ENCODE results near the gene PARM1. TPM values are rescaled to one million over a fixed set of nuclear protein-coding genes. Genes with fewer than 3 reads are reported as not detected.

Gene PARM1
- total and polyA plus RNA-seq, 9 of the 15 experiments (the other 6 are each of a cell fraction or from before 2014, with no cell fraction given), result 0.07 TPM; not detected in 8

GRCh38 chr4:75053352-75053751 is 120.4 kb downstream of the PARM1 start:
- Histone ChIP-seq H3K27me3 (ENCODE audit: control insufficient read depth in 2 of 2, insufficient read depth in 2 of 2, low read length in 2 of 2) (peaks cover 0 to 16% of the 10 kb centered on the region in 2 experiments; a peak in 4 of 5 replicates), H3K4me2 (ENCODE audit: insufficient read depth, low read length) (no peak overlapping the region), H3K9me3 (replicated peaks; ENCODE audit: control insufficient read depth, insufficient read depth, low read depth, low read length) (no peaks in the 10 kb centered on the region), H3K36me3 (ENCODE audit: control insufficient read depth, insufficient read depth, low read length) (no peaks in the 10 kb centered on the region), H3K27ac (ENCODE audit: extremely low read depth, low read depth, low read length) (no peak overlapping the region), H3K4me3 (no peak overlapping the region), H4K20me1 (replicated peaks; ENCODE audit: control insufficient read depth, insufficient read depth, low read length) (no peaks in the 10 kb centered on the region), H3K4me1 (replicated peaks in 1 of 2; ENCODE audit: control insufficient read depth in 2 of 2, insufficient read depth in 2 of 2, low read length in 2 of 2) (no peaks in the 10 kb centered on the region), H2AFZ (ENCODE audit: low read depth, low read length) (no peak overlapping the region), H3K79me2 (ENCODE audit: control insufficient read depth, insufficient read depth, low read length) (no peaks in the 10 kb centered on the region), H3K9me1 (ENCODE audit: control insufficient read depth, insufficient read depth, low read length) (no peaks in the 10 kb centered on the region), H3K9ac (ENCODE audit: insufficient read depth in 1 of 2, low read depth in 2 of 2, low read length in 2 of 2) (no peak overlapping the region)
- in situ Hi-C loops (cut with MboI), result no loop called here
- no peak for ATAC-seq
- ChIA-PET POLR2A (no interaction called here), CTCF (ENCODE audit: low intra/inter-chr PET ratio) (no interaction called here)
- no peak for DNase-seq (ENCODE audit: extremely low read depth in 1 of 4, low spot score in 3 of 4)
- FAIRE-seq, result no peak
- no TSS peak for BruUV-seq (replicated peaks)
- intact Hi-C loops (cut with micrococcal nuclease), result no loop called here
- 0% methylated on average over 1 of the region's 1 CpG for WGBS (ENCODE audit: insufficient coverage, low coverage, missing lambda C conversion rate)
- no peak for TF ChIP-seq TRIM28 (IDR thresholded peaks at IDR 0.05)
- no peak for TF ChIP-seq E4F1 (CRISPR knock-in tag; IDR thresholded peaks at IDR 0.05; ENCODE audit: borderline replicate concordance)
- no peak for TF ChIP-seq TAF1 (IDR thresholded peaks at IDR 0.05; ENCODE audit: control insufficient read depth, extremely low read depth, insufficient read depth, low read length, severe bottlenecking)
- TF ChIP-seq HDAC2 (IDR thresholded peaks at IDR 0.05), result no peak
- TF ChIP-seq HNRNPL (IDR thresholded peaks at IDR 0.05; ENCODE audit: low read depth, low read length), result no peak
- no peak for TF ChIP-seq ZNF431 (CRISPR knock-in tag; IDR thresholded peaks at IDR 0.05)
